ENCODE measurements around the gene SLC44A1. TPM values are rescaled to one million over a fixed set of nuclear protein-coding genes. Genes with fewer than 3 reads are reported as not detected.

Gene SLC44A1
- total RNA-seq, 1 donor from 2014 or later = 51.3 TPM

GRCh38 chr9:105282870-105283621 lies 38.6 kb downstream of the SLC44A1 start:
- H3K27me3 ChIP-seq (ENCODE audit: control insufficient read depth, insufficient read depth, low read length) = no peaks in the 10 kb centered on the region
- TF ChIP-seq CTCF (IDR thresholded peaks at IDR 0.05; ENCODE audit: insufficient read depth, low read length, severe bottlenecking) = no peak
- H3K4me3 ChIP-seq (ENCODE audit: low read depth, low read length) = no peak overlapping the region
- no peak for DNase-seq (ENCODE audit: low read depth)
- FAIRE-seq = no peak
- H3K36me3 ChIP-seq (ENCODE audit: control insufficient read depth, insufficient read depth, low read length) = no peaks in the 10 kb centered on the region

GRCh38 chr9:105283795-105284194 lies 39.3 kb downstream of the SLC44A1 start:
- no peak for TF ChIP-seq CTCF (IDR thresholded peaks at IDR 0.05; ENCODE audit: insufficient read depth, low read length, severe bottlenecking)
- Histone ChIP-seq H3K36me3 (ENCODE audit: control insufficient read depth, insufficient read depth, low read length) (no peaks in the 10 kb centered on the region), H3K4me3 (ENCODE audit: low read depth, low read length) (no peak overlapping the region), H3K27me3 (ENCODE audit: control insufficient read depth, insufficient read depth, low read length) (no peaks in the 10 kb centered on the region)
- FAIRE-seq (no peak), DNase-seq (ENCODE audit: low read depth) (no peak)

GRCh38 chr9:105284463-105284862 lies 40.0 kb downstream of the SLC44A1 start:
- H3K4me3 ChIP-seq (ENCODE audit: low read depth, low read length) = no peak overlapping the region
- no peak for FAIRE-seq
- DNase-seq (ENCODE audit: low read depth) = no peak
- no peaks in the 10 kb centered on the region for H3K27me3 ChIP-seq (ENCODE audit: control insufficient read depth, insufficient read depth, low read length)
- H3K36me3 ChIP-seq (ENCODE audit: control insufficient read depth, insufficient read depth, low read length) = no peaks in the 10 kb centered on the region
- no peak for TF ChIP-seq CTCF (IDR thresholded peaks at IDR 0.05; ENCODE audit: insufficient read depth, low read length, severe bottlenecking)

- FAIRE-seq (no peak), DNase-seq (ENCODE audit: low read depth) (no peak)
- Histone ChIP-seq H3K27me3 (ENCODE audit: control insufficient read depth, insufficient read depth, low read length) (no peaks in the 10 kb centered on the region), H3K36me3 (ENCODE audit: control insufficient read depth, insufficient read depth, low read length) (no peaks in the 10 kb centered on the region), H3K4me3 (ENCODE audit: low read depth, low read length) (no peak overlapping the region)
- no peak for TF ChIP-seq CTCF (IDR thresholded peaks at IDR 0.05; ENCODE audit: insufficient read depth, low read length, severe bottlenecking)
These were observed 41.6 kb downstream of the SLC44A1 start for GRCh38 chr9:105286098-105286497.

GRCh38 chr9:105289305-105289704 lies 44.9 kb downstream of the SLC44A1 start:
- no peak for TF ChIP-seq CTCF (IDR thresholded peaks at IDR 0.05; ENCODE audit: insufficient read depth, low read length, severe bottlenecking)
- H3K27me3 ChIP-seq (ENCODE audit: control insufficient read depth, insufficient read depth, low read length) = no peaks in the 10 kb centered on the region
- no peak overlapping the region for H3K4me3 ChIP-seq (ENCODE audit: low read depth, low read length)
- no peaks in the 10 kb centered on the region for H3K36me3 ChIP-seq (ENCODE audit: control insufficient read depth, insufficient read depth, low read length)
- FAIRE-seq (no peak), DNase-seq (ENCODE audit: low read depth) (no peak)

- DNase-seq (ENCODE audit: low read depth) (peak; percentile 84), FAIRE-seq (no peak)
These were observed 46.0 kb downstream of the SLC44A1 start for GRCh38 chr9:105290418-105290817.

More at GRCh38 chr9:105290418-105290817, 46.0 kb downstream of the SLC44A1 start:
- TF ChIP-seq CTCF (IDR thresholded peaks at IDR 0.05; ENCODE audit: insufficient read depth, low read length, severe bottlenecking) = no peak
- Histone ChIP-seq H3K27me3 (ENCODE audit: control insufficient read depth, insufficient read depth, low read length) (no peaks in the 10 kb centered on the region), H3K4me3 (ENCODE audit: low read depth, low read length) (no peak overlapping the region), H3K36me3 (ENCODE audit: control insufficient read depth, insufficient read depth, low read length) (no peaks in the 10 kb centered on the region)

Measured in bronchial epithelial cell (primary cell).